Spleen (tissue), 11 donors: ENCODE data around the gene GYG2. TPM values are rescaled to one million over a fixed set of nuclear protein-coding genes. Genes with fewer than 3 reads are reported as not detected.
"Not testable (repeated sequence)": the region's sequence is repeated elsewhere in the genome, so short reads cannot be mapped to it uniquely, and the experiment has no call there.

Source experiments
- DNase-seq: peaks from one replicate; pipeline ENCODE4 v3.0.0-alpha.2; 2020
- H3K27ac ChIP-seq, 8 donors: fragments of 200-600 bp; sonication (generic) in 7 of 8; 1 replicate in 4 of 8; 2 replicates in 4 of 8; pipeline versions ENCODE4 v1.5.0 to v1.8.0; 2016 to 2021; ENCODE audit warnings: inconsistent platforms in 4 of 8, mild to moderate bottlenecking in 4 of 8, moderate library complexity in 1 of 8
- H3K27me3 ChIP-seq, 7 donors: fragments of 200-600 bp; sonication (generic) in 6 of 7; replicated peaks in 1 of 7; 1 replicate in 4 of 7; 2 replicates in 3 of 7; pipeline versions ENCODE4 v1.5.0 to v1.8.0; 2016 to 2021; ENCODE audit warnings: inconsistent platforms in 3 of 7, mild to moderate bottlenecking in 1 of 7
- H3K36me3 ChIP-seq, 6 donors: fragments of 200-600 bp; sonication (generic) in 5 of 6; 1 replicate in 4 of 6; 2 replicates in 2 of 6; pipeline versions ENCODE4 v1.5.0 to v1.8.0; 2016 to 2021; ENCODE audit warnings: inconsistent platforms in 2 of 6
- H3K4me1 ChIP-seq, 6 donors: fragments of 200-600 bp; sonication (generic) in 5 of 6; 1 replicate in 3 of 6; 2 replicates in 3 of 6; pipeline versions ENCODE4 v1.5.0 to v1.8.0; 2016 to 2021; ENCODE audit warnings: inconsistent platforms in 3 of 6
- H3K4me3 ChIP-seq, 8 donors: fragments of 200-600 bp; sonication (generic) in 7 of 8; 1 replicate in 4 of 8; 2 replicates in 4 of 8; pipeline versions ENCODE4 v1.5.0 to v1.8.0; 2016 to 2021; ENCODE audit warnings: inconsistent platforms in 4 of 8, mild to moderate bottlenecking in 4 of 8, moderate library complexity in 2 of 8
- H3K9me3 ChIP-seq, 8 donors: fragments of 200-600 bp; sonication (generic) in 7 of 8; 1 replicate in 4 of 8; 2 replicates in 4 of 8; pipeline versions ENCODE4 v1.5.0 to v1.8.0; 2016 to 2021; ENCODE audit warnings: inconsistent platforms in 4 of 8
- CTCF ChIP-seq, 11 experiments: fragments of 200-600 bp in 7 of 11; fragments of 450-650 bp in 4 of 11; sonication (generic) in 4 of 11; IDR thresholded peaks in 8 of 11; conservative IDR thresholded peaks in 3 of 11; 1 replicate in 7 of 11; 2 replicates in 4 of 11; pipeline versions ENCODE4 v1.4.0 to v1.8.0; 2016 to 2021; ENCODE audit warnings: antibody characterized with exemption in 11 of 11, inconsistent platforms in 4 of 11, mild to moderate bottlenecking in 1 of 11
- POLR2A ChIP-seq, 3 donors: fragments of 450-650 bp; IDR thresholded peaks; one replicate each; pipeline ENCODE4 v1.5.1; 2017; ENCODE audit warnings: antibody characterized with exemption in 3 of 3, mild to moderate bottlenecking in 1 of 3
- POLR2AphosphoS5 ChIP-seq, 3 donors: sonication (generic); formaldehyde crosslinking; IDR thresholded peaks; one replicate each; pipeline ENCODE4 v1.5.1; 2017; ENCODE audit warnings: antibody characterized with exemption in 3 of 3
- WGBS, 5 donors: extraction: QIAGEN DNeasy Blood & Tissue Kit in 3 of 5; methylation state at CpG; one replicate each; pipeline versions ENCODE4 v1.1.5 to v1.1.7; 2013 to 2018; 5-methylcytosine and 5-hydroxymethylcytosine counted together
- intact Hi-C: fragments of 100-400 bp; cut with DNase I; formaldehyde crosslinking; loops from one replicate; pipeline ENCODE4 v1.15.0; 2023; ENCODE audit warnings: low total_unique reads
- polyA plus RNA-seq, 3 donors: library from polyadenylated mRNA; stranded (reverse); fragments of 200-250 nt; gene quantifications; one replicate each; pipeline ENCODE4 v1.2.1, GENCODE V29; 2013
- total RNA-seq, 7 donors: library from RNA; depleted of rRNA in 3 of 7; stranded (reverse); fragments of >200 nt in 3 of 7; fragmentation: NEBNext Ultra II Directional in 4 of 7; extraction: Animal tissue kit (Norgen Biotek cat#: 25700) in 4 of 7; gene quantifications; one replicate each; pipeline versions ENCODE4 v1.1.0 to v1.2.1, GENCODE V29; 2016 to 2021
- donor health status: healthy with polysubstance abuse.
- donor health status: DM: no; HTN: no; CAD: no; lungs with moderate emphysema.
- donor health status: DM: no; HTN: no; CAD: no.
- donor health status: Bipolar disorder and iron deficiency.
- donor health status: healthy.
- donor health status: DM: no; HTN: no; CAD: no.
- donor health status: DM: yes; HTN: yes; CAD: no.

Gene GYG2
- total and polyA plus RNA-seq, 10 donors = 0.22 to 0.92 (median 0.35) TPM; not detected in 2

GRCh38 chrX:2799369-2799768 is 29.4 kb upstream of the GYG2 start:
- no peak for TF ChIP-seq CTCF (IDR thresholded peaks at IDR 0.05 in 8 of 11, conservative IDR thresholded peaks at IDR 0.05 in 3 of 11)
- TF ChIP-seq POLR2A (IDR thresholded peaks at IDR 0.05) = no peak
- TF ChIP-seq POLR2AphosphoS5 (IDR thresholded peaks at IDR 0.05) = no peak
- Histone ChIP-seq H3K9me3 (no peaks in the 10 kb centered on the region), H3K27ac (no peak overlapping the region), H3K4me3 (no peak overlapping the region), H3K36me3 (no peaks in the 10 kb centered on the region), H3K27me3 (no peaks in the 10 kb centered on the region), H3K4me1 (no peaks in the 10 kb centered on the region)
- intact Hi-C loops = no loop called here
- DNase-seq = no peak
- WGBS, 5 donors = 65 to 79% (median 76%) methylated on average over 4 of the region's 4 CpGs

- intact Hi-C loops, H3K4me1 ChIP-seq, H3K27me3 ChIP-seq, DNase-seq, H3K27ac ChIP-seq, H3K9me3 ChIP-seq, H3K4me3 ChIP-seq, H3K36me3 ChIP-seq: not testable (repeated sequence)
- WGBS, 5 donors = 65 to 85% (median 81%) methylated on average over 5 of the region's 5 CpGs
Measured at GRCh38 chrX:2799980-2800379, 28.8 kb upstream of the GYG2 start.

GRCh38 chrX:2801223-2801622 is 27.5 kb upstream of the GYG2 start:
- no peak for TF ChIP-seq CTCF (IDR thresholded peaks at IDR 0.05 in 8 of 11, conservative IDR thresholded peaks at IDR 0.05 in 3 of 11)
- TF ChIP-seq POLR2A (IDR thresholded peaks at IDR 0.05) = no peak
- TF ChIP-seq POLR2AphosphoS5 (IDR thresholded peaks at IDR 0.05) = no peak
- Histone ChIP-seq H3K4me3 (no peak overlapping the region), H3K27ac (no peak overlapping the region), H3K9me3 (no peaks in the 10 kb centered on the region), H3K27me3 (no peaks in the 10 kb centered on the region), H3K4me1 (no peaks in the 10 kb centered on the region), H3K36me3 (no peaks in the 10 kb centered on the region)
- WGBS, 5 donors = 85 to 96% (median 88%) methylated on average over 4 of the region's 4 CpGs
- no peak for DNase-seq
- intact Hi-C loops = no loop called here

DNA sequence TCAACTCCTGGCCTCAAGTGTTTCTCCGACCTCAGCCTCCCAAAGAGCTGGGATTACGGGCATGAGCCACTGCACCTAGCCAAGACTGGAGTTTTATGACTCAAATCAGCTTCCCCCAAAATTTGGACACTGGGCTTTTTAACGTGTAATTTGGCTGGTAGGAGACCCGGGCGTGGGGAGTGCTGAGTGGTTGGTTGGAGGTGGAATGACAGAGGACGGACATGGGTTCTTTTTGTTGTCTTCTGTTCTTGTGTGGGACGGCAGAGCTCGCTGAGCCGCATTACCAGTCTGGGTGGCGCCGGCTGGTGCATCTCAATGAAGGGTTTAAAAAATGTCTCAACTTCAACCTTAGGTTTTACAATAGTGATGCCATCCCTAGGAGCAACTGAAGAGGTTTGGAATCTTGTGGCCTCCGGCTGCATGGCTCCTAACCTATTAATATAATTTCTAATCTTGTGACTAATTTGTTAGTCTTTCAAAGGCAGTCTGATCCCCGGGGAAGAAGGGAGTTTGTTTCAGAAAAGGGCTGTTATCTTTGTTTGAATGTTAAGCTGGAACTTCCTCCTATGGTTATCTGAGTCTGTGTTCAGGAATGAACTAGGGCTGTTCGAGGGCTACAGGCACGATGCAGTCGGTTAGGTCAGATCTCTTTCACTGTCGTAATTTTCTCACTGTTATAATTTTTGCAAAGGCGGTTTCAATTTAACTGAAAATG is 26.2 kb upstream of the GYG2 start:
- H3K9me3 ChIP-seq, H3K27ac ChIP-seq, H3K27me3 ChIP-seq, DNase-seq, H3K36me3 ChIP-seq, H3K4me1 ChIP-seq, intact Hi-C loops, H3K4me3 ChIP-seq: not testable (repeated sequence)
- 57 to 74% (median 60%) methylated on average over 15 to 18 of the region's 18 CpGs for WGBS, 5 donors

GRCh38 chrX:2803486-2803885 is 25.2 kb upstream of the GYG2 start:
- H3K36me3 ChIP-seq, H3K4me1 ChIP-seq, H3K27me3 ChIP-seq, H3K9me3 ChIP-seq, intact Hi-C loops, DNase-seq, H3K4me3 ChIP-seq, H3K27ac ChIP-seq: not testable (repeated sequence)
- WGBS, 5 donors = 73 to 93% (median 87%) methylated on average over 5 to 8 of the region's 8 CpGs

DNA sequence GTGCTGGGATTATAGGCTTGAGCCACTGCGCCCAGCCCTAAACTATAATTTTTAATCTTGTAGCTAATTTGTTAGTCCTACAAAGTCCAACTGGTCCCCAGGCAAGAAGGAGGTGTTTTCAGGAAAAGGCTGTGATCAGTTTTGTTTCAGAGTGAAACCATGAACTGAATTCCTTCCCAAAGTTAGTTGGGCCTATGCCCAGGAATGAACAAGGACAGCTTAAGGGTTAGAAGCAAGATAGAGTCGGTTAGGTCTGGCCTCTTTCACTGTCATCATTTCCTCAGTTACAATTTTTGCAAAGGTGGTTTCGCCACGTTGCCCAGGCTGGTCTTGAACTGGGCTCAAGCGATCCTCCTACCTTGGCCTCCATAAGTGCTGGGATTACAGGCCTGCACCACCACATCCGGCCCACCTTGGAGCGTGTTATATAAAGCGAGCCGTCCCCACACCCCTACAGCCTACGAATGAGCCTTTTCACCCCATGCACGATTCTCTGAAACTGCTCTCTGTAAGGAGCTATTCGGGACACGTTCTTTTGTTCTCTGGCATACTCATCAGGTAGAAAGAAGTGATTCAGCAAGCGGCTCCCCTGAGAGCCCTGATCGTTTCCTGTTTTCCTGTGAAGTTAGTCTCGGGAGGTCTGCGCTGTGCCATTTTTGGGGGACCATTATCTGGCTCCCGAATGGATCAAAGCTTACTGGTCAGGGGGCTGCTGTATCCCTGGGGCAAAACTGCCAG is 24.5 kb upstream of the GYG2 start:
- H3K27me3 ChIP-seq, intact Hi-C loops, H3K4me3 ChIP-seq, H3K4me1 ChIP-seq, DNase-seq, H3K9me3 ChIP-seq, H3K36me3 ChIP-seq, H3K27ac ChIP-seq: not testable (repeated sequence)
- WGBS, 5 donors = 74 to 87% (median 77%) methylated on average over 11 to 18 of the region's 18 CpGs

DNA sequence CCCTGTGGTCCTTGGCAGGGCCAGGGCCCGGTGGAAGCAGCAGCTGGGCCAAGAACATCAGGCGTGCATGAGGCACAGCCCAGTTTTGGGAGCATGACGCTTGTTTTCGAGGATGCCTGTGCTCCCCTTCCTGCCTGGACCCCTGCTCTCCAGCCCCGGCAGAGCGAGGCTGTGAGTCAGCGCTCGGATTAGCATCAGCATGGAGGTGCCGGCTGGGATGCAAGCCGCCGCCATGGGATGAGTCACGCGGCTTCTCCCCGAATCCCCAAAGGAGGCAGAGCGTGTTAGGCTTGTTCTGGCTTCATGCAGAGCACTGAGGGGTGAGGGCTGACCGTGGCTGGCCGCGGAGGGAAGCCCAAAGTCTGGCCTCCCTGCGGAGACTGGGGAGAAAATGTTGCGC is 23.9 kb upstream of the GYG2 start:
- H3K27ac ChIP-seq, DNase-seq, H3K27me3 ChIP-seq, H3K9me3 ChIP-seq, H3K36me3 ChIP-seq, H3K4me1 ChIP-seq, H3K4me3 ChIP-seq, intact Hi-C loops: not testable (repeated sequence)
- 69 to 91% (median 86%) methylated on average over 5 to 20 of the region's 20 CpGs for WGBS, 5 donors
